CD4-positive, alpha-beta T cell (primary cell): ENCODE measurements around the gene TTN. TPM values are rescaled to one million over a fixed set of nuclear protein-coding genes. Genes with fewer than 3 reads are reported as not detected.

Experiments used
- ATAC-seq: fragments of 200-7000 bp; cut with Tn5 transposase; one replicate; pipeline ENCODE4 v1.10.0; 2022; ENCODE audit warnings: mild to moderate bottlenecking; ENCODE audit not compliant: poor library complexity
- CTCF ChIA-PET: fragments of 350-600 bp; sonication (Branson Sonifier 250); formaldehyde crosslinking; loops from one replicate; lab custom pipeline; 2021; ENCODE audit warnings: antibody characterized with exemption, inconsistent platforms; lab: Charles Lee
- POLR2A ChIA-PET: fragments of 350-600 bp; sonication (Branson Sonifier 250); formaldehyde crosslinking; loops from one replicate; lab custom pipeline; 2021; ENCODE audit warnings: antibody characterized with exemption, inconsistent platforms; lab: Charles Lee
- DNase-seq, 14 experiments: peaks; one replicate each; pipeline ENCODE4 v3.0.0-alpha.2; 2013 to 2020; ENCODE audit warnings: mixed read lengths in 2 of 14
- H3K27ac ChIP-seq, 2 donors: one replicate each; pipeline versions ENCODE4 v1.5.1 to v1.7.0; 2013; ENCODE audit warnings: low read length in 2 of 2, low read depth in 1 of 2, mild to moderate bottlenecking in 1 of 2
- H3K27me3 ChIP-seq, 2 experiments: 1 replicate in 1 of 2; 2 replicates in 1 of 2; pipeline versions ENCODE4 v1.6.1 to v1.7.0; 2013; ENCODE audit warnings: low read length in 2 of 2, control low read depth in 1 of 2, mild to moderate bottlenecking in 1 of 2, moderate library complexity in 1 of 2; ENCODE audit not compliant: insufficient read depth in 2 of 2, control insufficient read depth in 1 of 2
- H3K36me3 ChIP-seq: one replicate; pipeline ENCODE4 v1.6.1; 2013; ENCODE audit warnings: low read length, control low read depth; ENCODE audit not compliant: insufficient read depth
- H3K4me1 ChIP-seq: one replicate; pipeline ENCODE4 v1.6.1; 2013; ENCODE audit warnings: low read length, control low read depth; ENCODE audit not compliant: insufficient read depth
- H3K4me3 ChIP-seq: one replicate; pipeline ENCODE4 v1.5.1; 2013; ENCODE audit warnings: mild to moderate bottlenecking, low read length, moderate library complexity
- H3K9me3 ChIP-seq, 2 experiments: 1 replicate in 1 of 2; 2 replicates in 1 of 2; pipeline versions ENCODE4 v1.6.1 to v1.7.0; 2013; ENCODE audit warnings: low read length in 2 of 2, mild to moderate bottlenecking in 2 of 2, control low read depth in 1 of 2, moderate library complexity in 1 of 2; ENCODE audit not compliant: control insufficient read depth in 1 of 2, insufficient read depth in 1 of 2
- H3K27ac Mint-ChIP-seq: one replicate; pipeline ENCODE4 v1.8.0; 2020; ENCODE audit warnings: mixed read lengths
- H3K27me3 Mint-ChIP-seq: one replicate; pipeline ENCODE4 v1.8.0; 2021; ENCODE audit warnings: mixed read lengths
- H3K36me3 Mint-ChIP-seq: one replicate; pipeline ENCODE4 v1.8.0; 2021; ENCODE audit warnings: low read depth, mixed read lengths
- H3K4me1 Mint-ChIP-seq: one replicate; pipeline ENCODE4 v1.8.0; 2021; ENCODE audit warnings: low read depth, mixed read lengths
- H3K4me3 Mint-ChIP-seq: one replicate; pipeline ENCODE4 v1.8.0; 2020; ENCODE audit warnings: mild to moderate bottlenecking, mixed read lengths
- H3K9me3 Mint-ChIP-seq: one replicate; pipeline ENCODE4 v1.8.0; 2020; ENCODE audit warnings: mixed read lengths
- CTCF ChIP-seq: fragments of 200-600 bp; IDR thresholded peaks from one replicate; pipeline ENCODE4 v1.8.0; 2022; ENCODE audit warnings: antibody characterized with exemption, mild to moderate bottlenecking
- intact Hi-C, 2 experiments: fragments of 100-400 bp; cut with DNase I in 1 of 2; cut with micrococcal nuclease in 1 of 2; formaldehyde crosslinking; loops; one replicate each; pipeline versions ENCODE4 v1.15.1 to v1.9.0; 2023 to 2025; cut with DNase I, micrococcal nuclease
- total RNA-seq, 174 experiments: library from RNA in 2 of 174; stranded (reverse) in 2 of 174; gene quantifications; one replicate each; pipeline ENCODE4 v1.2.3 and lab custom pipeline; 2021 to 2026

Gene TTN
- total RNA-seq, 2 experiments from 2014 or later: 27.5 to 29.2 TPM

GRCh38 chr2:178702361-178702760, 104.9 kb downstream of the TTN start:
- no peak for DNase-seq
- TF ChIP-seq CTCF: no peak
- intact Hi-C loops: no loop called here
- ATAC-seq: no peak
- ChIA-PET CTCF (no interaction called here), POLR2A (no interaction called here)
- Histone ChIP-seq H3K9me3 (no peaks in the 10 kb centered on the region), H3K27me3 (no peaks in the 10 kb centered on the region), H3K36me3 (no peaks in the 10 kb centered on the region), H3K27ac (no peak overlapping the region), H3K4me1 (no peaks in the 10 kb centered on the region), H3K4me3 (no peak overlapping the region)
- Mint-ChIP-seq H3K36me3 (peaks cover 46% of the 10 kb centered on the region), H3K4me1 (no peaks in the 10 kb centered on the region), H3K27me3 (no peaks in the 10 kb centered on the region), H3K9me3 (no peaks in the 10 kb centered on the region), H3K4me3 (no peak overlapping the region), H3K27ac (no peak overlapping the region)

- POLR2A ChIA-PET: no interaction called here
- CTCF ChIA-PET: interaction anchor here (0.6 to 2.3 kb wide), 3 partner anchors 9 to 250 kb away, joined by 3 to 15 read pairs (median 3); partner anchors contain the start of gene PRKRA
Observed at GRCh38 chr2:178700922-178701342, 106.3 kb downstream of the TTN start.

GRCh38 chr2:178700136-178700535, 107.1 kb downstream of the TTN start:
- H3K27me3 ChIP-seq: no peaks in the 10 kb centered on the region
- Mint-ChIP-seq H3K9me3 (no peaks in the 10 kb centered on the region), H3K4me1 (no peaks in the 10 kb centered on the region), H3K4me3 (no peak overlapping the region), H3K27me3 (no peaks in the 10 kb centered on the region), H3K27ac (no peak overlapping the region), H3K36me3 (peaks cover 33% of the 10 kb centered on the region)
- intact Hi-C loops: no loop called here
- no peak overlapping the region for H3K27ac ChIP-seq
- no peak for ATAC-seq
- no peaks in the 10 kb centered on the region for H3K9me3 ChIP-seq
- TF ChIP-seq CTCF: no peak
- DNase-seq: no peak
- no peak overlapping the region for H3K4me3 ChIP-seq
- POLR2A ChIA-PET: no interaction called here
- no peaks in the 10 kb centered on the region for H3K4me1 ChIP-seq
- H3K36me3 ChIP-seq: no peaks in the 10 kb centered on the region
- CTCF ChIA-PET: interaction anchor here (0.6 to 2.3 kb wide), 3 partner anchors 8 to 250 kb away, joined by 3 to 15 read pairs (median 3); partner anchors contain the start of gene PRKRA

More at GRCh38 chr2:178700922-178701342, 106.3 kb downstream of the TTN start:
- no peaks in the 10 kb centered on the region for H3K4me1 Mint-ChIP-seq
- H3K4me1 ChIP-seq: no peaks in the 10 kb centered on the region
- no peak overlapping the region for H3K27ac Mint-ChIP-seq
- H3K4me3 ChIP-seq: no peak overlapping the region
- no peak for ATAC-seq
- no peaks in the 10 kb centered on the region for H3K9me3 ChIP-seq
- no peak overlapping the region for H3K27ac ChIP-seq
- peak; percentile 98 for TF ChIP-seq CTCF
- intact Hi-C loops: no loop called here
- no peaks in the 10 kb centered on the region for H3K27me3 ChIP-seq
- H3K36me3 Mint-ChIP-seq: peaks cover 33% of the 10 kb centered on the region
- H3K9me3 Mint-ChIP-seq: no peaks in the 10 kb centered on the region
- no peak overlapping the region for H3K4me3 Mint-ChIP-seq
- DNase-seq: peak in 3 of 14 experiments; percentile 9 to 54 (median 30)
- no peaks in the 10 kb centered on the region for H3K36me3 ChIP-seq
- H3K27me3 Mint-ChIP-seq: no peaks in the 10 kb centered on the region
